Fibroblast of gingiva (primary cell): ENCODE data around the gene HTRA3.

Experiments
- DNase-seq: peaks from one replicate; pipeline ENCODE4 v3.0.0-alpha.2; 2011; ENCODE audit warnings: low read depth

The HTRA3 gene

GRCh38 chr4:8292478-8293107, 23.0 kb downstream of the HTRA3 start:
- DNase-seq = no peak

- DNase-seq = no peak
Measured at GRCh38 chr4:8293131-8293975, 23.8 kb downstream of the HTRA3 start.

GRCh38 chr4:8294036-8294435, 24.5 kb downstream of the HTRA3 start:
- DNase-seq = no peak

GRCh38 chr4:8294775-8295174, 25.2 kb downstream of the HTRA3 start:
- no peak for DNase-seq

GRCh38 chr4:8295471-8295870, 25.9 kb downstream of the HTRA3 start:
- no peak for DNase-seq

- DNase-seq = no peak
Measured at GRCh38 chr4:8296491-8296890, 26.9 kb downstream of the HTRA3 start.

- DNase-seq = no peak
Measured at GRCh38 chr4:8297141-8297601, 27.6 kb downstream of the HTRA3 start.

GRCh38 chr4:8297691-8298485, 28.3 kb downstream of the HTRA3 start:
- no peak for DNase-seq

GRCh38 chr4:8300832-8301231, 31.3 kb downstream of the HTRA3 start:
- DNase-seq = no peak

- no peak for DNase-seq
Measured at GRCh38 chr4:8301851-8302730, 32.5 kb downstream of the HTRA3 start.

- DNase-seq = no peak
Measured at GRCh38 chr4:8303081-8303480, 33.5 kb downstream of the HTRA3 start.

- peak; percentile 91 for DNase-seq
Measured at GRCh38 chr4:8303485-8304281, 34.1 kb downstream of the HTRA3 start.

- DNase-seq = no peak
Measured at GRCh38 chr4:8304827-8305695, 35.5 kb downstream of the HTRA3 start.

GRCh38 chr4:8305851-8306471, 36.4 kb downstream of the HTRA3 start:
- DNase-seq = no peak

- no peak for DNase-seq
Measured at GRCh38 chr4:8306511-8307021, 37.0 kb downstream of the HTRA3 start.

- no peak for DNase-seq
Measured at GRCh38 chr4:8307121-8307520, 37.6 kb downstream of the HTRA3 start.

GRCh38 chr4:8307714-8308113, 38.2 kb downstream of the HTRA3 start:
- no peak for DNase-seq

- DNase-seq = no peak
Measured at GRCh38 chr4:8308144-8308543, 38.6 kb downstream of the HTRA3 start.
